Stimulated activated CD8-positive, alpha-beta memory T cell treated with anti-CD3 and anti-CD28 coated beads, Interleukin-2, amount 100 ng/mL, for 1 hour (primary cell): ENCODE results near the gene RNF217.
"Not testable (repeated sequence)": the region's sequence is repeated elsewhere in the genome, so short reads cannot be mapped to it uniquely, and the experiment has no call there.

ENCODE experiments used
- DNase-seq, 2 donors: peaks; one replicate each; pipeline ENCODE4 v3.0.0-alpha.2; 2020; ENCODE audit warnings: low read depth in 2 of 2

RNF217 gene

GRCh38 chr6:125015152-125015551, 52.9 kb downstream of the RNF217 start:
- DNase-seq, result no peak

GRCh38 chr6:125018136-125018535, 55.9 kb downstream of the RNF217 start:
- DNase-seq, result no peak

- no peak for DNase-seq
These were observed 57.0 kb downstream of the RNF217 start for GRCh38 chr6:125019281-125019680.

- no peak for DNase-seq
These were observed 57.7 kb downstream of the RNF217 start for GRCh38 chr6:125019918-125020317.

- DNase-seq, result no peak
These were observed 58.1 kb downstream of the RNF217 start for GRCh38 chr6:125020385-125020784.

GRCh38 chr6:125022391-125022989, 60.3 kb downstream of the RNF217 start:
- no peak for DNase-seq

- no peak for DNase-seq
These were observed 63.1 kb downstream of the RNF217 start for GRCh38 chr6:125025164-125025854.

- DNase-seq, result no peak
These were observed 65.0 kb downstream of the RNF217 start for GRCh38 chr6:125027287-125027686.

- DNase-seq, result no peak
These were observed 68.7 kb downstream of the RNF217 start for GRCh38 chr6:125030969-125031368.

GRCh38 chr6:125031385-125031784, 69.1 kb downstream of the RNF217 start:
- no peak for DNase-seq

GRCh38 chr6:125034929-125035328, 72.7 kb downstream of the RNF217 start:
- not testable (repeated sequence) for DNase-seq

GRCh38 chr6:125036486-125036885, 74.2 kb downstream of the RNF217 start:
- not testable (repeated sequence) for DNase-seq

GRCh38 chr6:125037827-125038226, 75.6 kb downstream of the RNF217 start:
- no peak for DNase-seq

GRCh38 chr6:125038925-125039324, 76.7 kb downstream of the RNF217 start:
- DNase-seq, result no peak

GRCh38 chr6:125041740-125042459, 79.7 kb downstream of the RNF217 start:
- no peak for DNase-seq

GRCh38 chr6:125044066-125044465, 81.8 kb downstream of the RNF217 start:
- DNase-seq, result no peak

GRCh38 chr6:125044667-125045066, 82.4 kb downstream of the RNF217 start:
- no peak for DNase-seq

- no peak for DNase-seq
These were observed 84.1 kb downstream of the RNF217 start for GRCh38 chr6:125046107-125046925.

GRCh38 chr6:125048274-125048673, 86.0 kb downstream of the RNF217 start:
- DNase-seq, result no peak

GRCh38 chr6:125050663-125051318, 88.6 kb downstream of the RNF217 start:
- DNase-seq, result no peak

GRCh38 chr6:125053809-125054208, 91.6 kb downstream of the RNF217 start:
- no peak for DNase-seq

- no peak for DNase-seq
These were observed 92.1 kb downstream of the RNF217 start for GRCh38 chr6:125054331-125054730.
